Measurements from ENCODE around the gene PRKCD. TPM values are rescaled to one million over a fixed set of nuclear protein-coding genes. Genes with fewer than 3 reads are reported as not detected.

PRKCD gene
- total and polyA plus RNA-seq, 2 of the 4 experiments (the other 2 are of a cell fraction), result 4.3 to 19.0 TPM

DNA sequence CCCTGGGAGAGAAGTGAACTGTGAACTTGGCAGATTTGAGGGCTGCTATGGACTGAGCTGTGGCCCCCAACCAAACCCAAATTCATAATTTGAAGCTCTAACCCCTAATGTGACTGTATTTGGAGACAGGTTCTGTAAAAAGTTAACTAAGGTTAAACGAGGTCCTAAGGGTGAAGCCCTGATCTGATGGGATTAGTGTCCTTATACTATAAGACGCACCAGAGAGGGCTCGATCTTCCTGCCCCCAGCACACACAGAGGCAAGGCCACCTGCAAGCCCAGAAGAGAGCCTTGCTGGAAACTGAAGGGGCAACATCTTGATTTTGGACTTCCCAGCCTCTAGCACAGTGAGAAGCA lies 60.8 kb downstream of the PRKCD start:
- dilution Hi-C loops (cut with HindIII; ENCODE audit: low sequenced_read_pairs, unreplicated experiment) (no loop called here), in situ Hi-C loops (cut with MboI; ENCODE audit: low sequenced_read_pairs) (loop anchor here (25.0 kb wide), 1 partner anchor 490 kb away; no protein-coding TSS in a partner anchor), intact Hi-C loops (cut with micrococcal nuclease) (loop anchor here (5.0 kb wide), 1 partner anchor 75 kb away; no protein-coding TSS in a partner anchor)
- Histone ChIP-seq H2BK120ac (ENCODE audit: low read depth, low read length) (no peak overlapping the region), H3K56ac (ENCODE audit: extremely low read depth, insufficient read depth, low read length) (no peak overlapping the region), H2AK9ac (replicated peaks; ENCODE audit: low read depth, low read length, poor library complexity) (no peak overlapping the region), H3K23ac (ENCODE audit: low read depth, low read length) (no peak overlapping the region), H3K9ac (ENCODE audit: low read depth, low read length) (no peak overlapping the region), H3K27ac (ENCODE audit: insufficient read depth, low read length) (no peak overlapping the region), H3K4ac (ENCODE audit: low read depth, low read length) (no peak overlapping the region), H3K4me2 (ENCODE audit: low read depth, low read length) (no peak overlapping the region), H3K9me1 (ENCODE audit: insufficient read depth, low read length) (0 out of 2 replicates have a peak, but pooled peaks cover 4% of the 10 kb centered on the region), H4K20me1 (ENCODE audit: insufficient read depth, low read length) (peaks cover 3% of the 10 kb centered on the region; the same call in 1 of the 2 replicates), H3K4me1 (ENCODE audit: control insufficient read depth, insufficient read depth, low read length) (no peaks in the 10 kb centered on the region), H3K36me3 (ENCODE audit: control insufficient read depth, insufficient read depth, low read length) (peaks cover 44% of the 10 kb centered on the region), H2BK20ac (ENCODE audit: low read depth, low read length) (no peak overlapping the region), H3K79me1 (ENCODE audit: low read depth in 1 of 2, low read length in 2 of 2) (peaks cover 0 to 1% of the 10 kb centered on the region in 2 experiments; a peak in 1 of 4 replicates), H2AFZ (replicated peaks; ENCODE audit: low read length, poor library complexity) (no peak overlapping the region), H3K27me3 (ENCODE audit: control insufficient read depth, insufficient read depth, low read length) (no peaks in the 10 kb centered on the region), H2BK15ac (ENCODE audit: low read depth, low read length) (no peak overlapping the region), H3K14ac (replicated peaks; ENCODE audit: low read depth, low read length) (no peak overlapping the region), H2AK5ac (ENCODE audit: low read depth, low read length) (no peak overlapping the region), H3K9me3 (ENCODE audit: control insufficient read depth, insufficient read depth, low read length) (no peaks in the 10 kb centered on the region), H4K8ac (ENCODE audit: low read depth in 2 of 2, low read length in 2 of 2) (no peak overlapping the region), H2BK5ac (ENCODE audit: low read depth, low read length, poor library complexity, severe bottlenecking) (no peak overlapping the region), H3K18ac (ENCODE audit: low read depth, low read length) (no peak overlapping the region), H4K5ac (ENCODE audit: low read depth, low read length) (no peak overlapping the region), H4K91ac (ENCODE audit: insufficient read depth, low read depth, low read length) (no peak overlapping the region), H3K4me3 (ENCODE audit: insufficient read depth, low read depth, low read length) (no peak overlapping the region)
- TF ChIP-seq SMC3 (IDR thresholded peaks at IDR 0.05; ENCODE audit: low read depth, low read length) (no peak), NFE2L2 (IDR thresholded peaks at IDR 0.05; ENCODE audit: low read depth, low read length) (no peak), MAZ (IDR thresholded peaks at IDR 0.05; ENCODE audit: borderline replicate concordance, low read depth, low read length) (no peak), CTCF (conservative IDR thresholded peaks at IDR 0.05; ENCODE audit: low read depth, low read length) (no peak), BHLHE40 (IDR thresholded peaks at IDR 0.05; ENCODE audit: low read depth, low read length) (no peak), CHD1 (IDR thresholded peaks at IDR 0.05; ENCODE audit: low read depth, low read length) (no peak), RAD21 (IDR thresholded peaks at IDR 0.05; ENCODE audit: low read length) (no peak), CEBPB (IDR thresholded peaks at IDR 0.05; ENCODE audit: low read depth, low read length) (no peak), RCOR1 (IDR thresholded peaks at IDR 0.05; ENCODE audit: insufficient replicate concordance, low read length) (no peak), RFX5 (IDR thresholded peaks at IDR 0.05; ENCODE audit: low read depth, low read length) (no peak), POLR2A (IDR thresholded peaks at IDR 0.05; ENCODE audit: low read depth, low read length) (no peak), FOS (IDR thresholded peaks at IDR 0.05; ENCODE audit: low read depth, low read length) (no peak), MXI1 (IDR thresholded peaks at IDR 0.05; ENCODE audit: borderline replicate concordance, low read depth, low read length) (no peak)
- TF ChIP-seq, protein P1, sequence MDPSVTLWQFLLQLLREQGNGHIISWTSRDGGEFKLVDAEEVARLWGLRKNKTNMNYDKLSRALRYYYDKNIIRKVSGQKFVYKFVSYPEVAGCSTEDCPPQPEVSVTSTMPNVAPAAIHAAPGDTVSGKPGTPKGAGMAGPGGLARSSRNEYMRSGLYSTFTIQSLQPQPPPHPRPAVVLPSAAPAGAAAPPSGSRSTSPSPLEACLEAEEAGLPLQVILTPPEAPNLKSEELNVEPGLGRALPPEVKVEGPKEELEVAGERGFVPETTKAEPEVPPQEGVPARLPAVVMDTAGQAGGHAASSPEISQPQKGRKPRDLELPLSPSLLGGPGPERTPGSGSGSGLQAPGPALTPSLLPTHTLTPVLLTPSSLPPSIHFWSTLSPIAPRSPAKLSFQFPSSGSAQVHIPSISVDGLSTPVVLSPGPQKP (IDR thresholded peaks at IDR 0.05; ENCODE audit: borderline replicate concordance, low read depth, low read length), result no peak
- ATAC-seq (ENCODE audit: low read depth) (no peak), DNase-seq (no peak)
- no CpG with 5 or more reads among the region's 3 CpGs for WGBS, 2 experiments (ENCODE audit: extremely low coverage in 2 of 2, insufficient read length in 1 of 2)
- ChIA-PET POLR2A (ENCODE audit: unreplicated experiment) (no interaction called here), CTCF (no interaction called here)
- BruUV-seq (replicated peaks), result no TSS peak

Measured in IMR-90 (cell line).